MCF 10A (cell line): ENCODE data around the gene FBXO10. TPM values are rescaled to one million over a fixed set of nuclear protein-coding genes. Genes with fewer than 3 reads are reported as not detected.

Experiments used
- BruUV-seq: library from RNA; stranded (reverse); fragments of 400-500 nt; replicated peaks from 2 replicates; lab custom pipeline; 2021; lab: Mats Ljungman, UMichigan
- CTCF ChIA-PET: fragments of 300-600 bp; sonication (Branson Sonifier 250); formaldehyde crosslinking; extraction: SDS; loops from one replicate; lab custom pipeline; 2021; ENCODE audit warnings: antibody characterized with exemption, inconsistent platforms; lab: Yijun Ruan, JAX
- POLR2A ChIA-PET: fragments of 300-600, 350-650 bp; sonication (Branson Sonifier 250); formaldehyde crosslinking; extraction: SDS; loops from one replicate; lab custom pipeline; 2020; ENCODE audit warnings: antibody characterized with exemption, inconsistent platforms; lab: Yijun Ruan, JAX
- DNase-seq: peaks from one replicate; pipeline ENCODE4 v3.0.0-alpha.2; 2018; ENCODE audit not compliant: unreplicated experiment
- H3K27ac Mint-ChIP-seq: one replicate; pipeline ENCODE4 v1.8.0; 2022; ENCODE audit warnings: mild to moderate bottlenecking, low read depth, mixed read lengths; ENCODE audit not compliant: unreplicated experiment
- H3K27me3 Mint-ChIP-seq: one replicate; pipeline ENCODE4 v1.8.0; 2022; ENCODE audit warnings: mixed read lengths; ENCODE audit not compliant: insufficient read depth, unreplicated experiment
- H3K36me3 Mint-ChIP-seq: one replicate; pipeline ENCODE4 v1.8.0; 2022; ENCODE audit warnings: mild to moderate bottlenecking, moderate library complexity, mixed read lengths; ENCODE audit not compliant: insufficient read depth, unreplicated experiment
- H3K4me1 Mint-ChIP-seq: one replicate; pipeline ENCODE4 v1.8.0; 2022; ENCODE audit warnings: mixed read lengths; ENCODE audit not compliant: insufficient read depth, unreplicated experiment
- H3K4me3 Mint-ChIP-seq: one replicate; pipeline ENCODE4 v1.8.0; 2022; ENCODE audit warnings: mild to moderate bottlenecking, moderate library complexity, mixed read lengths; ENCODE audit not compliant: unreplicated experiment
- H3K9me3 Mint-ChIP-seq: one replicate; pipeline ENCODE4 v1.8.0; 2022; ENCODE audit warnings: mixed read lengths; ENCODE audit not compliant: unreplicated experiment
- intact Hi-C: fragments of 100-400 bp; cut with micrococcal nuclease; formaldehyde crosslinking; loops from 2 replicates; pipeline ENCODE4 v1.14.1; 2022
- total RNA-seq: library from RNA; stranded (reverse); gene quantifications from 2 replicates; pipeline ENCODE4 v1.2.3, GENCODE V29; 2022
- TF ChIP-seq, protein P1 (sequence below): fragments of 200-600 bp; IDR thresholded peaks from one replicate; pipeline ENCODE4 v1.8.0; 2022; ENCODE audit warnings: antibody characterized with exemption, mild to moderate bottlenecking; ENCODE audit not compliant: unreplicated experiment

The FBXO10 gene
- total RNA-seq, 1 experiment from 2014 or later = 3.4 TPM

DNA sequence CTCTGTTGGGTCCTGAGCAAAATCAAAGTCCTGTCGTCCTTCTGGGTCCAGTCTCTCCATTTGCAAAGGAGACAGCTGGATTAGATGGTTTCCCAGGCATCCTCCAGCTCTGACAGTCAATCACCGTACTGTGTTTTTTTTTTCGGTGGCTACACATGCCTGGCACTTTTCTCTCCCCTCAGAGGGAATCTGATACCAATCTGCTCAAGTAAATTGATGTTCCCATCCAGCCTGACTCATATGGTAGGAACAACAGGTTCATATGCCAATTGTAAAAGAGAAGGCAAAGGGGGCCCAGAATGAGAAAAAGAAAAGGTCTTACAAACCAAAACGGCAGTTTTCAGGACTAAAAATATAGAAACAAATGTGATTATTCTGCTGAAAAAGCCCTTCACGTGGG, 1.2 kb downstream of the FBXO10 start:
- Mint-ChIP-seq H3K27ac (no peak overlapping the region), H3K4me3 (peak overlapping the region; percentile 78), H3K27me3 (no peaks in the 10 kb centered on the region), H3K4me1 (peaks cover 18% of the 10 kb centered on the region), H3K9me3 (no peaks in the 10 kb centered on the region), H3K36me3 (peaks cover 8% of the 10 kb centered on the region)
- TF ChIP-seq, protein P1, sequence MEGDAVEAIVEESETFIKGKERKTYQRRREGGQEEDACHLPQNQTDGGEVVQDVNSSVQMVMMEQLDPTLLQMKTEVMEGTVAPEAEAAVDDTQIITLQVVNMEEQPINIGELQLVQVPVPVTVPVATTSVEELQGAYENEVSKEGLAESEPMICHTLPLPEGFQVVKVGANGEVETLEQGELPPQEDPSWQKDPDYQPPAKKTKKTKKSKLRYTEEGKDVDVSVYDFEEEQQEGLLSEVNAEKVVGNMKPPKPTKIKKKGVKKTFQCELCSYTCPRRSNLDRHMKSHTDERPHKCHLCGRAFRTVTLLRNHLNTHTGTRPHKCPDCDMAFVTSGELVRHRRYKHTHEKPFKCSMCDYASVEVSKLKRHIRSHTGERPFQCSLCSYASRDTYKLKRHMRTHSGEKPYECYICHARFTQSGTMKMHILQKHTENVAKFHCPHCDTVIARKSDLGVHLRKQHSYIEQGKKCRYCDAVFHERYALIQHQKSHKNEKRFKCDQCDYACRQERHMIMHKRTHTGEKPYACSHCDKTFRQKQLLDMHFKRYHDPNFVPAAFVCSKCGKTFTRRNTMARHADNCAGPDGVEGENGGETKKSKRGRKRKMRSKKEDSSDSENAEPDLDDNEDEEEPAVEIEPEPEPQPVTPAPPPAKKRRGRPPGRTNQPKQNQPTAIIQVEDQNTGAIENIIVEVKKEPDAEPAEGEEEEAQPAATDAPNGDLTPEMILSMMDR = no peak
- ChIA-PET CTCF (interaction anchor here (0.7 to 1.6 kb wide), 5 partner anchors 8 to 264 kb away, joined by 3 to 7 read pairs (median 4); partner anchors contain the start of gene POLR1E), POLR2A (interaction anchor here (0.7 to 8.4 kb wide), 5 partner anchors 16 to 226 kb away, joined by 3 to 80 read pairs (median 4); partner anchors contain the start of genes DCAF10, POLR1E and TOMM5)
- no peak for DNase-seq
- BruUV-seq = no TSS peak
- intact Hi-C loops = no loop called here

- intact Hi-C loops = no loop called here
- no peak for DNase-seq
- H3K4me3 Mint-ChIP-seq = no peak overlapping the region
- BruUV-seq = no TSS peak
- ChIA-PET POLR2A (interaction anchor here (8.4 kb wide), 1 partner anchor 17 kb away, joined by 80 read pairs; the partner anchor contains the start of gene TOMM5), CTCF (interaction anchor here (0.6 to 1.6 kb wide), 4 partner anchors 8 to 858 kb away, joined by 3 to 7 read pairs (median 4); no protein-coding TSS in a partner anchor)
- H3K27me3 Mint-ChIP-seq = no peaks in the 10 kb centered on the region
- H3K9me3 Mint-ChIP-seq = no peaks in the 10 kb centered on the region
- TF ChIP-seq, protein P1 = no peak
- H3K36me3 Mint-ChIP-seq = peaks cover 5% of the 10 kb centered on the region
- no peak overlapping the region for H3K27ac Mint-ChIP-seq
- peaks cover 18% of the 10 kb centered on the region for H3K4me1 Mint-ChIP-seq
Measured at GRCh38 chr9:37574241-37574721, 1.9 kb downstream of the FBXO10 start.

DNA sequence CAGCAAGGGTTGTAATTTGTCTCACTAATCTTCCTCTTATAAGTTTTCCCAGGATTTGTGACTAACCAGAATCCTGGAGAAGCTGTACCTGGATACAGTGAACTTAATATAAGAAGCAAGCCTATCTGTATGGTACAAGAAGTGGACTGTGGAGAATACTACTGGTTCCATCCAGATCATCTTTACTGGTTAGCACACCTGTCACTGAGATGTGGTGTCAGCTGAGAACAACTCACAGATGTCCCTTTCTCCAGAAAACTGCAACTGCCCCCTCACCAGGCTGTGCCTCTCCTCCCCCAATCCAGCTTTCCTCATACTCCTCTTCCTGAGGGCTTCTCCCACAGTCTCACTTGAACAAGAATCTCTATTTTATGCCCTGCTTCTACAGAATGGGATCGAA, 4.9 kb downstream of the FBXO10 start:
- CTCF ChIA-PET = no interaction called here
- TF ChIP-seq, protein P1 = no peak
- intact Hi-C loops = no loop called here
- no TSS peak for BruUV-seq
- Mint-ChIP-seq H3K9me3 (no peaks in the 10 kb centered on the region), H3K4me3 (no peak overlapping the region), H3K36me3 (no peaks in the 10 kb centered on the region), H3K4me1 (peaks cover 7% of the 10 kb centered on the region), H3K27me3 (no peaks in the 10 kb centered on the region), H3K27ac (no peak overlapping the region)
- POLR2A ChIA-PET = interaction anchor here (1.1 kb wide), 1 partner anchor 9 kb away, joined by 3 read pairs; no protein-coding TSS in a partner anchor
- DNase-seq = no peak

DNA sequence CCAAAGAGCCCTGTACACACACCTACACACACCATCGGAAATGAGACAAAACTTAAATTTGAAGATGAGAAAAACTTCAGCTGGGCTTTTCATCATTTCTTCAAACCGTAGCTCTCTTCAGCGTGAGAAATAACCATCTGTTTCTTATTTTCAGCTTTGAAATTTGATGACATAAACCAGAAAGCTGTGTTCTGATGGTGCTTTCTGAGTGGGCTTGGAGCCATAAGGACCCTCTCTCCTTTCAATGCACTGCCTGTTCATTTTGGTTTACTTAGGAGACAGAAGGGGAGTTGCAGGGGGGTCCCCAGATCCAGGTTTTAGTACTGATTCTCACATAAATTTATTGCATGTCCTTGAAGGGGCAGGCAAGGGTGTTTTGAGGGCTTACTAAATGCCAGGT, 9.5 kb downstream of the FBXO10 start:
- TF ChIP-seq, protein P1 = no peak
- no peak for DNase-seq
- no TSS peak for BruUV-seq
- Mint-ChIP-seq H3K27ac (no peak overlapping the region), H3K4me1 (no peaks in the 10 kb centered on the region), H3K27me3 (no peaks in the 10 kb centered on the region), H3K36me3 (no peaks in the 10 kb centered on the region), H3K9me3 (peaks cover 8% of the 10 kb centered on the region), H3K4me3 (no peak overlapping the region)
- ChIA-PET POLR2A (no interaction called here), CTCF (interaction anchor here (1.4 to 1.8 kb wide), 2 partner anchors 8 to 12 kb away, joined by 4 to 7 read pairs; no protein-coding TSS in a partner anchor)
- intact Hi-C loops = no loop called here
